PC-3 (cell line): ENCODE data around the gene ST3GAL4. TPM values are rescaled to one million over a fixed set of nuclear protein-coding genes. Genes with fewer than 3 reads are reported as not detected.

Experiments
- ATAC-seq: fragments of 200-7000 bp; cut with Tn5 transposase; 2 replicates; pipeline ENCODE4 v1.9.1; 2020; ENCODE audit warnings: mild to moderate bottlenecking, moderate library complexity
- BruUV-seq: library from RNA; stranded (reverse); fragments of 400-500 nt; replicated peaks from 2 replicates; lab custom pipeline; 2021; lab: Mats Ljungman, UMichigan
- CTCF ChIA-PET: fragments of 300-600 bp; sonication (Branson Sonifier 250); formaldehyde crosslinking; loops from one replicate; lab custom pipeline; 2022; ENCODE audit warnings: antibody characterized with exemption; lab: Charles Lee
- POLR2A ChIA-PET: fragments of 300-600 bp; sonication (Branson Sonifier 250); formaldehyde crosslinking; loops from one replicate; lab custom pipeline; 2022; ENCODE audit warnings: antibody characterized with exemption; ENCODE audit not compliant: unreplicated experiment; lab: Charles Lee
- DNase-seq: peaks from one replicate; pipeline ENCODE4 v3.0.0-alpha.2; 2015
- H2AFZ ChIP-seq: fragments of 300-600 bp; sonication (generic); 2 replicates; pipeline ENCODE4 v1.6.0; 2016; ENCODE audit warnings: antibody characterized with exemption, low read length
- H3F3A ChIP-seq: fragments of 300-600 bp; sonication (generic); one replicate; pipeline ENCODE4 v1.6.0; 2017; ENCODE audit warnings: antibody characterized with exemption, low read length, control low read depth, mild to moderate bottlenecking; ENCODE audit not compliant: unreplicated experiment
- H3K27ac ChIP-seq: fragments of 300-600 bp; sonication (generic); 2 replicates; pipeline ENCODE4 v1.5.1; 2016; ENCODE audit warnings: mild to moderate bottlenecking, low read length
- H3K27me3 ChIP-seq: fragments of 300-600 bp; sonication (generic); 2 replicates; pipeline ENCODE4 v1.6.1; 2016; ENCODE audit warnings: low read length, mixed read lengths
- H3K36me3 ChIP-seq: fragments of 300-600 bp; sonication (generic); 2 replicates; pipeline ENCODE4 v1.6.1; 2016; ENCODE audit warnings: low read depth, mixed run types, low read length, mixed read lengths
- H3K4me1 ChIP-seq: fragments of 300-600 bp; sonication (generic); 2 replicates; pipeline ENCODE4 v1.5.1; 2016; ENCODE audit warnings: low read length; ENCODE audit not compliant: insufficient read depth
- H3K4me2 ChIP-seq: fragments of 300-600 bp; sonication (generic); 2 replicates; pipeline ENCODE4 v1.6.0; 2016; ENCODE audit warnings: low read length
- H3K4me3 ChIP-seq: fragments of 300-600 bp; sonication (generic); 2 replicates; pipeline ENCODE4 v1.5.1; 2016; ENCODE audit warnings: mild to moderate bottlenecking, low read length, mixed read lengths
- H3K79me2 ChIP-seq: fragments of 300-600 bp; sonication (generic); 2 replicates; pipeline ENCODE4 v1.6.1; 2017; ENCODE audit warnings: low read length, mixed read lengths
- H3K9ac ChIP-seq: fragments of 300-600 bp; sonication (generic); 2 replicates; pipeline ENCODE4 v1.6.0; 2016; ENCODE audit warnings: mild to moderate bottlenecking, low read length
- H3K9me2 ChIP-seq: fragments of 300-600 bp; sonication (generic); replicated peaks from 2 replicates; pipeline ENCODE4 v1.6.1; 2016; ENCODE audit warnings: mixed run types, low read length, mixed read lengths
- H3K9me3 ChIP-seq: fragments of 300-600 bp; sonication (generic); 2 replicates; pipeline ENCODE4 v1.6.1; 2016; ENCODE audit warnings: low read length, mixed read lengths
- H4K20me1 ChIP-seq: fragments of 300-600 bp; sonication (generic); 2 replicates; pipeline ENCODE4 v1.6.1; 2016; ENCODE audit warnings: low read length, mixed read lengths
- EZH2 ChIP-seq: fragments of 300-600 bp; sonication (generic); IDR thresholded peaks from one replicate; pipeline ENCODE4 v1.6.1; 2017; ENCODE audit warnings: antibody characterized with exemption, mild to moderate bottlenecking, low read length; ENCODE audit not compliant: unreplicated experiment
- EZH2phosphoT487 ChIP-seq: fragments of 300-600 bp; sonication (generic); IDR thresholded peaks from 2 replicates; pipeline ENCODE4 v1.6.1; 2018; ENCODE audit warnings: mild to moderate bottlenecking, antibody characterized with exemption, low read length, borderline replicate concordance
- intact Hi-C: fragments of 100-400 bp; cut with micrococcal nuclease; formaldehyde crosslinking; loops from 2 replicates; pipeline ENCODE4 v1.9.0; 2023
- total RNA-seq: library from RNA; depleted of rRNA; stranded (reverse); fragments of >200 nt; gene quantifications from 2 replicates; pipeline ENCODE4 v1.2.3, GENCODE V29; 2014
- TF ChIP-seq, protein P1 (sequence below): fragments of 300-600 bp; sonication (generic); conservative IDR thresholded peaks from 2 replicates; pipeline ENCODE4 v1.5.1; 2017; ENCODE audit warnings: antibody characterized with exemption, low read depth, mild to moderate bottlenecking, low read length

Gene ST3GAL4
- total RNA-seq, 1 experiment from 2014 or later: 126 TPM

DNA sequence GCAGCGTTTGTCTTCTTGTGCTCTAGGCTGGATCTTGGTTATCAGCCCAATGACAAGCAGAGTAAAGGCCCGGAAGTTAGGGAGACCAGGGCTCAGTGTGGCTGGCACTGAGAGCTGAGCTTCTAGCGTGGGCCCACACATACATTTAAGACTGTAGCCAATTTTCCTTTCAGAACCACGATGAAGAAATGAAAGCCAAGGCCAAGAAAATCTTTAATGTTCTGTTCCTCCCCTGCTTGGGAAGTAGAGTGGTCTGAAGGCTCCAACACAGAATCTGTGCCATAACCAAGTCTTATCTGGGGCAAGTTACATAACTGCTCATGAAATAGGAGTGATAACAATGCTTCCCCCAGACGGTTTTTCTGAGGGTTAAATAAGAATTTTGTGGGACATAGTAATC lies 4.7 kb upstream of the ST3GAL4 start:
- no peaks in the 10 kb centered on the region for H3K9me2 ChIP-seq
- no peaks in the 10 kb centered on the region for H4K20me1 ChIP-seq
- H2AFZ ChIP-seq: no peak overlapping the region
- H3K36me3 ChIP-seq: peaks cover 15% of the 10 kb centered on the region; the same call in 1 of the 2 replicates
- H3K4me3 ChIP-seq: no peak overlapping the region
- ATAC-seq (no peak), DNase-seq (no peak)
- POLR2A ChIA-PET: no interaction called here
- H3K79me2 ChIP-seq: peaks cover 59% of the 10 kb centered on the region
- TF ChIP-seq EZH2phosphoT487: no peak
- TF ChIP-seq EZH2: no peak
- TF ChIP-seq, protein P1, sequence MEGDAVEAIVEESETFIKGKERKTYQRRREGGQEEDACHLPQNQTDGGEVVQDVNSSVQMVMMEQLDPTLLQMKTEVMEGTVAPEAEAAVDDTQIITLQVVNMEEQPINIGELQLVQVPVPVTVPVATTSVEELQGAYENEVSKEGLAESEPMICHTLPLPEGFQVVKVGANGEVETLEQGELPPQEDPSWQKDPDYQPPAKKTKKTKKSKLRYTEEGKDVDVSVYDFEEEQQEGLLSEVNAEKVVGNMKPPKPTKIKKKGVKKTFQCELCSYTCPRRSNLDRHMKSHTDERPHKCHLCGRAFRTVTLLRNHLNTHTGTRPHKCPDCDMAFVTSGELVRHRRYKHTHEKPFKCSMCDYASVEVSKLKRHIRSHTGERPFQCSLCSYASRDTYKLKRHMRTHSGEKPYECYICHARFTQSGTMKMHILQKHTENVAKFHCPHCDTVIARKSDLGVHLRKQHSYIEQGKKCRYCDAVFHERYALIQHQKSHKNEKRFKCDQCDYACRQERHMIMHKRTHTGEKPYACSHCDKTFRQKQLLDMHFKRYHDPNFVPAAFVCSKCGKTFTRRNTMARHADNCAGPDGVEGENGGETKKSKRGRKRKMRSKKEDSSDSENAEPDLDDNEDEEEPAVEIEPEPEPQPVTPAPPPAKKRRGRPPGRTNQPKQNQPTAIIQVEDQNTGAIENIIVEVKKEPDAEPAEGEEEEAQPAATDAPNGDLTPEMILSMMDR: no peak
- BruUV-seq: no TSS peak
- CTCF ChIA-PET: no interaction called here
- H3K4me2 ChIP-seq: no peak overlapping the region
- intact Hi-C loops: loop anchor here (5.0 kb wide), 2 partner anchors 36 to 39 kb away; no protein-coding TSS in a partner anchor
- H3K4me1 ChIP-seq: peaks cover 41% of the 10 kb centered on the region
- no peaks in the 10 kb centered on the region for H3K9me3 ChIP-seq
- H3K27me3 ChIP-seq: no peaks in the 10 kb centered on the region
- H3F3A ChIP-seq: no peaks in the 10 kb centered on the region
- no peak overlapping the region for H3K9ac ChIP-seq
- H3K27ac ChIP-seq: no peak overlapping the region

GRCh38 chr11:126352163-126352562 lies 3.3 kb upstream of the ST3GAL4 start:
- DNase-seq: no peak
- H3K9me2 ChIP-seq: no peaks in the 10 kb centered on the region
- H3K9me3 ChIP-seq: no peaks in the 10 kb centered on the region
- peaks cover 46% of the 10 kb centered on the region for H3K4me1 ChIP-seq
- 0 out of 2 replicates have a peak, but pooled peaks cover 2% of the 10 kb centered on the region for H4K20me1 ChIP-seq
- ATAC-seq: no peak
- ChIA-PET CTCF (no interaction called here), POLR2A (no interaction called here)
- no peak overlapping the region for H2AFZ ChIP-seq
- intact Hi-C loops: loop anchor here (5.0 kb wide), 2 partner anchors 35 to 40 kb away; no protein-coding TSS in a partner anchor
- H3K9ac ChIP-seq: peak overlapping the region; percentile 59; the same call in 1 of the 2 replicates
- H3K27ac ChIP-seq: peak overlapping the region; percentile 95
- peaks cover 15% of the 10 kb centered on the region; the same call in 1 of the 2 replicates for H3K36me3 ChIP-seq
- peaks cover 73% of the 10 kb centered on the region for H3K79me2 ChIP-seq
- no peaks in the 10 kb centered on the region for H3F3A ChIP-seq
- H3K4me2 ChIP-seq: peak overlapping the region; percentile 72
- H3K4me3 ChIP-seq: no peak overlapping the region
- no peak for TF ChIP-seq EZH2
- TF ChIP-seq, protein P1: no peak
- no peaks in the 10 kb centered on the region for H3K27me3 ChIP-seq
- no TSS peak for BruUV-seq
